Measurements from ENCODE around the gene CAVIN2. TPM values are rescaled to one million over a fixed set of nuclear protein-coding genes. Genes with fewer than 3 reads are reported as not detected.
A peak's percentile ranks its signal among the peaks of the same experiment; 100 is the strongest.

CAVIN2 gene
- total RNA-seq, 1 donor from 2014 or later: 3.7 TPM

DNA sequence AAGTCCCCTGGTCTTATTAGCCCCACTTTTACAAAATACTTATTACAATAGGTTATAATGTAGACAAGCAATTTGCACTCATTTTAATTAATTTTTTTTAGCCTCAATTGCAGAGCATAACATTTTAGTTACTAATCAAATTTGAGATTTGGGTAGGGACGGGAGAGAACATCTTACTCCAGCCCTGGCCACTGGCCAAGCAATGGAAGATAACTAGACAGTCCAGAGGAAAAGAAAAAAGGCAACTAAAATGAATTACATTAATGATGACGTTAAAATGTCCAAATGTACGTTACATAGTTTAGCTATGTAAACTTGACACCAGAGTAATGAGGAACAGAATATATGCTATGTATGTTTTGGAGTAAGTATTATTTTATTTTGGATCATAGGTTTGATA is 11.0 kb upstream of the CAVIN2 start:
- TF ChIP-seq, protein P1, sequence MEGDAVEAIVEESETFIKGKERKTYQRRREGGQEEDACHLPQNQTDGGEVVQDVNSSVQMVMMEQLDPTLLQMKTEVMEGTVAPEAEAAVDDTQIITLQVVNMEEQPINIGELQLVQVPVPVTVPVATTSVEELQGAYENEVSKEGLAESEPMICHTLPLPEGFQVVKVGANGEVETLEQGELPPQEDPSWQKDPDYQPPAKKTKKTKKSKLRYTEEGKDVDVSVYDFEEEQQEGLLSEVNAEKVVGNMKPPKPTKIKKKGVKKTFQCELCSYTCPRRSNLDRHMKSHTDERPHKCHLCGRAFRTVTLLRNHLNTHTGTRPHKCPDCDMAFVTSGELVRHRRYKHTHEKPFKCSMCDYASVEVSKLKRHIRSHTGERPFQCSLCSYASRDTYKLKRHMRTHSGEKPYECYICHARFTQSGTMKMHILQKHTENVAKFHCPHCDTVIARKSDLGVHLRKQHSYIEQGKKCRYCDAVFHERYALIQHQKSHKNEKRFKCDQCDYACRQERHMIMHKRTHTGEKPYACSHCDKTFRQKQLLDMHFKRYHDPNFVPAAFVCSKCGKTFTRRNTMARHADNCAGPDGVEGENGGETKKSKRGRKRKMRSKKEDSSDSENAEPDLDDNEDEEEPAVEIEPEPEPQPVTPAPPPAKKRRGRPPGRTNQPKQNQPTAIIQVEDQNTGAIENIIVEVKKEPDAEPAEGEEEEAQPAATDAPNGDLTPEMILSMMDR (IDR thresholded peaks at IDR 0.05; ENCODE audit: insufficient read depth, low read length, severe bottlenecking): no peak
- no peak for FAIRE-seq
- DNase-seq (ENCODE audit: low read depth): no peak
- Histone ChIP-seq H3K36me3 (ENCODE audit: control insufficient read depth, insufficient read depth, low read length) (no peaks in the 10 kb centered on the region), H3K27me3 (ENCODE audit: control insufficient read depth, insufficient read depth, low read length) (no peaks in the 10 kb centered on the region), H3K4me3 (ENCODE audit: low read depth, low read length) (no peak overlapping the region)

GRCh38 chr2:191857259-191857805 is 10.4 kb upstream of the CAVIN2 start:
- DNase-seq (ENCODE audit: low read depth): peak; percentile 55
- no peaks in the 10 kb centered on the region for H3K27me3 ChIP-seq (ENCODE audit: control insufficient read depth, insufficient read depth, low read length)
- H3K36me3 ChIP-seq (ENCODE audit: control insufficient read depth, insufficient read depth, low read length): no peaks in the 10 kb centered on the region
- TF ChIP-seq, protein P1 (IDR thresholded peaks at IDR 0.05; ENCODE audit: insufficient read depth, low read length, severe bottlenecking): no peak
- FAIRE-seq: no peak
- H3K4me3 ChIP-seq (ENCODE audit: low read depth, low read length): no peak overlapping the region

DNA sequence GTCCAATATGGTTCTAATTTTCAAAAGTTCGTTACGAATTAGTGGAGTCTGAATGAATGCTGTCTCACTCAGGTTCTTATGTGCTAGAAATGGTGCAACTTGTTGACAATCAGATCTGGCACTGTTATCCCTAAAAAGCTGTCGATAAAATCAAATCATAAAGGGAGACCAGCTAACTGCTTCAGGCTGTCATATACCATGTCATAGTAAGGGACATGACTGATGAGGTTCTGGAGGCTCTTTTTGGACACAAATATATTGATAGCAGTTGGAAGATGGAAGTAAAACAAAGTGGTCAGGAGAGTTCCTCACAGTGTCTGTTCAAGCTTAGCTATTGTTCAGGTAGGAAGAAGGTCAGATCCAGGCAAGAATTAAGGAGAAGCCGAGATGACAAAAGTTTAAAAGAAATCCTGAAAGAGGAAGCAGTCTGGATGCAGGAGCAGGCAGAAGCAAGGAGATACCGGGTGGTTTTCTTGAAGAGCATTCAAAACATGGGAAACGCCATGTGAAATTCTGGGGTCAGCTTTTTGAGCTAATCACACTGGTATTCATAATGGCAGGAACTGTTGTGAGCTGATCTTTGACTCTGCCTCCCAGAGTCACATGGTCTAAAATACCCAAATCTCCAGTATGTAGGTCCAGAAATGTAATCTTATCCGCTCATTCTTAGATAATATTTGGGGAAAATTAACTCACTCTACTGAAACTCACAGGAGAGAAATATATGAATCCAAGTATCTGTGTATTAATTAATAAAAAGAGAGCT is 9.4 kb upstream of the CAVIN2 start:
- Histone ChIP-seq H3K27me3 (ENCODE audit: control insufficient read depth, insufficient read depth, low read length) (no peaks in the 10 kb centered on the region), H3K4me3 (ENCODE audit: low read depth, low read length) (no peak overlapping the region), H3K36me3 (ENCODE audit: control insufficient read depth, insufficient read depth, low read length) (no peaks in the 10 kb centered on the region)
- DNase-seq (ENCODE audit: low read depth): no peak
- TF ChIP-seq, protein P1 (IDR thresholded peaks at IDR 0.05; ENCODE audit: insufficient read depth, low read length, severe bottlenecking): no peak
- FAIRE-seq: no peak

DNA sequence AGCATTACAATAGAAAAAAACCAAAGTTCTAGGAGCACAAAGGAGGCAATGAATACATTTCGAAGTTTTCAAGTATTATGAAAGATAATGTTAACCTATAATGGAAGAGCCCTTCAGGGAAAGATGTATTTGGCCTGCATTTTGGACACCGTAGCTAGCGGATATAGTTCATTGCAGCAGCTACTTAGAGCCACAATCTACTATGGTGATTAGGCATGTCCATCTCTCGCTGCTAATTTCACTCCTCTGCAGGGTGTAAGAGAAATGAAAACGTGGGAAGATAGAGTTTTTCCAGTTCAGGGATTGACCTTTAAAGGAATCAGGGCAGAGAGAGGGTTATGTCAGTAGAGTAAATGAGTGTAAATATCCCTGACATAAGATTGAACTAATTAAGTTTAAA is 8.5 kb upstream of the CAVIN2 start:
- TF ChIP-seq, protein P1 (IDR thresholded peaks at IDR 0.05; ENCODE audit: insufficient read depth, low read length, severe bottlenecking): no peak
- no peak for FAIRE-seq
- no peaks in the 10 kb centered on the region for H3K27me3 ChIP-seq (ENCODE audit: control insufficient read depth, insufficient read depth, low read length)

GRCh38 chr2:191854382-191855372 is 7.8 kb upstream of the CAVIN2 start:
- Histone ChIP-seq H3K36me3 (ENCODE audit: control insufficient read depth, insufficient read depth, low read length) (no peaks in the 10 kb centered on the region), H3K4me3 (ENCODE audit: low read depth, low read length) (no peak overlapping the region), H3K27me3 (ENCODE audit: control insufficient read depth, insufficient read depth, low read length) (no peaks in the 10 kb centered on the region)
- FAIRE-seq: no peak
- DNase-seq (ENCODE audit: low read depth): no peak
- TF ChIP-seq, protein P1 (IDR thresholded peaks at IDR 0.05; ENCODE audit: insufficient read depth, low read length, severe bottlenecking): no peak

More for the DNA sequence above, 8.5 kb upstream of the CAVIN2 start:
- no peak overlapping the region for H3K4me3 ChIP-seq (ENCODE audit: low read depth, low read length)
- DNase-seq (ENCODE audit: low read depth): no peak
- no peaks in the 10 kb centered on the region for H3K36me3 ChIP-seq (ENCODE audit: control insufficient read depth, insufficient read depth, low read length)

Data from bronchial epithelial cell (primary cell).